ENCODE data around the gene TRAM2.

Gene TRAM2

DNA sequence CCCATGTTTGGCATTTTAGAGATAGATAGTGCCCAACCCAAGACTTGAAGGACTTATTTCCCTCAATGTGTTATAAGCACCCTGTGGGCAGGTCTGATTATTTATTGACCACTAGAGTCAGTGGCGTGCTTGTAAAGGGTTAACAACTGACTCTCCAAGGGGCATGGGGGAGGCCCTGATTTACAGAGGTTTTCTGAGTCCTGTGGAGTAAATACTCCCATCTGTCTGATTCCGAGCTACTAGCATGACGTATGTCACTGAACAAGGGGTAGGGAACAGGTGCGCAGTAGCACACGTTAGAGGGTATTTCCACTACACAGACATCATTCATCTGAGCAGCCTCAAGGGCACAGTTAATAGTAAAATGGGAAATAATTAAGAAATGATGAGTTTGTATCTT is 17.4 kb upstream of the TRAM2 start:
- no peak for DNase-seq

DNA sequence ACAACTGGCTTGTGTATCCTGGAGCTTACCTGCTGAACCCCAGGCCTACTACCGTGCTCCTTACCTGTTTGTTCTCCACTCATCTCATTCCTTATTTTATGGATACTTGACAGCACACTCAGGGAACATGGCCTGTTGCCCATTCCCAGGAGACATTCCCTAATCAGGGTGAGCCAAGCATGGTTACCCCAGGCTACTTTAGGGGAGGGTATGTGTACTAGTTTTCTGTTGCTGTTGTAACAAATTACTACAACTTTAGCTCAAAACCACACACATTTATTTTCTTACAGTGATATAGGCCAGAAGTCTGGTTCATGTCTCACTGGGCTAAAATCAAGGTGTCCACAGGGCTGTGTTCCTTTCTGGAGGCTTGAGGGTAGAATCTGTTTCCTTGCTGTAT is 15.0 kb upstream of the TRAM2 start:
- DNase-seq, result no peak

DNA sequence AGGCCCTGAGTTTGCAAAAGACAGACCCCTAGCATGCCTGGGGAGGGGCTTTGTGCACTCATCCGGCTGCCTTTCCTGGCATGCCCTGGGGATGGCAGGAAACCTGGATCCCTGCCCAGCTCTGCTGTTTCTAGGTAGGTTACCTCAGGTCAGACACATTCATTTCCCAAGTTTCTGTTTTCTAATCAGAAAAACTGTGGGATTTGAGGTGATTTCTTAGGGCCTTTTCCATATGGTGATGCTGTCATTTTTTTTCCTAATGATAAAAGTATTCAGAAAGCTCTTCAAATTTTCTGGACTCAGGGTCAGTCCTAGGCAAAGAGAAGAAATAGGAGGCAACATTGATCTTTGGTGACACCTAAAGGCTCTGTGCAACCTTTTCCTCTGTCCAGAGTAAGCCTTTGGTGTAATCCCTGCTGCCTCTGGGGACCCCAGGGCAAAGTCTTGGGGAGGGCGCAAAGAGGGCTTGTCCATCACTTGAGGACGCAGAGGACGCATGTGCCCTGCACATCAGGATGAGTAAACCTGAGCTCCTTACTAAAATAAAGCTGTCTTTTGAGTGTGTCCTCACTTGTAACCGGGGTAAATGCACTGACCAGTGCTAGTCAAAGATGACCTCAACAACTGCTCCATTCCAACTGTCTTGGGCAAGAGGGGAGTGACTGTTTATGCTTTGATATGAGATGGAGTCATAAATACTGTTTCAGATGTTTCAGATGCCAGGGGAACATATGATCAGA is 13.5 kb upstream of the TRAM2 start:
- DNase-seq, result no peak

- DNase-seq, result no peak
These were observed 11.8 kb upstream of the TRAM2 start for GRCh38 chr6:52588710-52589091.

DNA sequence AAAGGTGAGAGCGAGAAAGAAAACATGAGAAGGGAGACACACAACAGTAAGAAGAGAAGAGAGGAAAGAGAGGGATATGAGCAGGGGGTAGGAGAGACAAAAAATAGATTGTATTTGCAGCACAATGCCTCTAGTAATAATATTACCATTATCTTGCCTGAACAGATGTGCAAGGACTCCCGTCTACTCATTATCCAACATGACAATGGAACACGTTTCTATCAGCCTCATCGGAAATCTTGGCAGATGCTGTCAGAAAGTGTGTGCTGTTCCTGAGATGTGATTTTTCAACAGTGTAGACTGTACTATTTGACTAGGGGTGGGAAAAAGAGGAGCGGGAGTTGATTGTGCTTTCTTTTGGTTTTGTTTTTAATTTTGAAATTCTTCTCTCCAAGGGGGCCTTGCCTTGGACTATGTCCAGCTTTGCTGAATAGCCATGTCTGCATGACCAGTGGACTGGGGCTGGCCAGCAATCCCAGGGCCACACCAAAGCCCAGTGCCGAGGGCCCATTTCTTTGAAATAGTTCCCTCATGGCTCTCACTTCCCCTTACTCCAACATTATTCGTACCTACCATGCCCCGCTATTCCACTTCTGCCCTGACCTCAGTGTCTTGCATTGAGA is 11.3 kb upstream of the TRAM2 start:
- no peak for DNase-seq

- DNase-seq, result no peak
These were observed 10.1 kb upstream of the TRAM2 start for GRCh38 chr6:52587001-52587400.

DNA sequence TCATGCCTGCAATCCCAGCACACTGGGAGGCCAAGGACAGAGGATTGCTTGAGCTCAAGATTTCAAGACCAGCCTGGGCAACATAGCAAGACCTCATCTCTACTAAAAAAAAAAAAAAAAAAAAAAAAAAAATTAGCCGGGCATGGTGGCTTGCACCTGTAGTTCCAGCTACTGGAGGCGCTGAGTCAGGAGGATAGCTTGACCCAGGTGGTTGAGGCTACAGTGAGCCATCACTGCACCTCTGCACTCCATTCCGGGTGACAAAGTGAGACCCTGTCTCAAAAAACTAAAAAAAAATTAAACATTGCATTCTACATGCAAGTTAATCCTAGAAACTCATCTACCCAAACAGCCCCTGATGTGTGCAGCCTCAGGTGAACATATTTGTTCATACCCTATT is 7.3 kb upstream of the TRAM2 start:
- DNase-seq, result no peak

GRCh38 chr6:52582996-52583395 is 6.1 kb upstream of the TRAM2 start:
- DNase-seq, result no peak

GRCh38 chr6:52582446-52582845 is 5.6 kb upstream of the TRAM2 start:
- no peak for DNase-seq

DNA sequence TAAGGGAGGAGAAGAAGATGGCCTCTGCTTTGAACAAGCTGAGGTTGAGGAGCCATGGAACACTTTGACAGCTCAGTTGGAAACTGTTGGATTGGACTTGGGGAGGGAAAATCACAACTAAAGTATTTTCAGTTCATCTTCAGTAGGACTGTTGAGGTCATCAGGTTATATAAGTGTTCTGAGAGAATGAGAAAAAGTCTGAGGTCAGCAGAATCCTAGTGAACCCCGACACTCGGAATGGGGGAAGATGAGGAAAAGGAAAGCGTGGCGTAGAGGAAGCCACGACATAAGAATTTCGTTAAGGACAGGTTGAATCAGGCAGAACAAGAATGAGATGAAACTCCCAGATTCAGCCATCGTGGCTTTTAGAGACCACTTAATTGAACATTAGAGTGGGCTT is 4.0 kb upstream of the TRAM2 start:
- no peak for DNase-seq

- no peak for DNase-seq
These were observed 2.3 kb upstream of the TRAM2 start for GRCh38 chr6:52579006-52579660.

- DNase-seq, result no peak
These were observed 1.1 kb upstream of the TRAM2 start for GRCh38 chr6:52577778-52578463.

- DNase-seq, result no peak
These were observed 353 bp downstream of the TRAM2 start for GRCh38 chr6:52576392-52577021.

GRCh38 chr6:52576054-52576391 is 837 bp downstream of the TRAM2 start:
- DNase-seq, result no peak

- DNase-seq, result no peak
These were observed 1.4 kb downstream of the TRAM2 start for GRCh38 chr6:52575502-52575892.

DNA sequence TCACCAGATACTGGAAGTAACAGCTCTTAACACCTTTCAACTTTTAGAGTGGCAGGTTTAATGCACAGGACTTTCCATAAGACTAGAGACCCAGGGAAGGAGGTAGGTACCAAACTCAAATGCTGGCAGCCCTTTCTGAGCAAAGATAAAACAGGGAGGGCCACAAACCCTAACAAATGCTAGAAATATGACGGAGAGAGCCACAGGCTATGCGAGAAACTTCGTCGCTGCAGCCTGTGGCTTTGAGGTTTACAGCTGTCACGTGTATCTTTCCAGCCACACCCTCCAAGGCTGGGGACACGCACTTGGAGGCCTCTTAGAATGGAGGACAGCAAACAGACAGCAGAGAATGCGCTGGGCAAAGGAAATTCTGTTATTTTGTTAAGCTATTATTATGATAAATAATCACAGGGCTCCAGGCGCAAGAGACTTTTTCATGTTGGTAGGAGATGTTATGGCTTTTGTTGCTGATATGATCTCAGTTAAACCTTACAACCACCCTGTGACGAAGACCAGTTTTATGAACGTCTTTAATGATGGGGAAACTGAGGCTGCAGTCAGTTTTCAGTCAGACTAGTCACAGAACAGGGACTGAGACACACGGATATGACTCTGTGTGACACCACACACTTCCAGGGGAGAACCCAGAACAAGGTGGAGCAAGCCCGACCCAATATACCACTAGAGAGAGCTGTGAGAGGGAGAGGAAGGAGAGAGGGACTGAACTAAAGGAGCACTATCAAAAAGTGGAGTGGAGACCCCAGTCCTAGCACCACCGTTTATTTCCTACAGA is 2.0 kb downstream of the TRAM2 start:
- no peak for DNase-seq

- no peak for DNase-seq
These were observed 3.6 kb downstream of the TRAM2 start for GRCh38 chr6:52573295-52573694.

DNA sequence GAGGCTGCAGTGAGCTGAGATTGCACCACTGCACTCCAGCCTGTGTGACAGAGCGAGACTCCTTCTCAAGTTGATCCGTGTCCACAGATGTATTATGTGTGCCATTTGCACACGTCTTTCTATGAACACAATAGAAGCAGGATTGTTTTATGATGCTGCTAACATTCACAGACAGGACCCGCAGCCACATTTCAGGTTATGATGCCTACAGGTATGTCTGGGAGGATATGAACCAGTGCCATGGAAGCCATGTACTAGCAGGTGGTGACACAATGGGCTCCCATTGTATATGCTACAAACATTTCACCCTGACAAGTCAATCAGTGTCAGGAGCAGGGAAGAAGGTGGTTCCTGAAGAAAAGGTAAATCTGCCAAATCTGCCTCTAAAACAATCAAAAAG is 4.3 kb downstream of the TRAM2 start:
- no peak for DNase-seq

- no peak for DNase-seq
These were observed 5.6 kb downstream of the TRAM2 start for GRCh38 chr6:52571099-52571755.

GRCh38 chr6:52570291-52570700 is 6.6 kb downstream of the TRAM2 start:
- peak; percentile 76 for DNase-seq

- DNase-seq, result no peak
These were observed 8.5 kb downstream of the TRAM2 start for GRCh38 chr6:52568320-52568719.

- DNase-seq, result no peak
These were observed 10.0 kb downstream of the TRAM2 start for GRCh38 chr6:52566853-52567279.
